DMS79 treated with DMSO at 0.1 percent for 48 hours (cell line): ENCODE results near the gene SPIB.
"Not testable (repeated sequence)": the region's sequence is repeated elsewhere in the genome, so short reads cannot be mapped to it uniquely, and the experiment has no call there.

ENCODE experiments used
- DNase-seq: peaks from one replicate; lab custom pipeline; 2025; lab: John Stamatoyannopoulos, UW

The SPIB gene

DNA sequence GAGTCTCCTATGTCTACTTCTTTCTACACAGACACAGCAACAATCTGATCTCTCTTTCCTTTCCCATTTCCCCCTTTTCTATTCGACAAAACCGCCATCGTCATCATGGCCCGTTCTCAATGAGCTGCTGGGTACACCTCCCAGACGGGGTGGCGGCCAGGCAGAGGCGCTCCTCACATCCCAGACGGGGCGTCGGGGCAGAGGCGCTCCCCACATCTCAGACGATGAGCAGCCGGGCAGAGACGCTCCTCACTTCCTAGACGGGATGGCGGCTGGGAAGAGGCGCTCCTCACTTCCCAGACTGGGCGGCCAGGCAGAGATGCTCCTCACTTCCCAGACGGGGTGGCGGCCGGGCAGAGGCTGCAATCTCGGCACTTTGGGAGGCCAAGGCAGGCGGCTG lies 27.8 kb upstream of the SPIB start:
- DNase-seq: not testable (repeated sequence)

DNA sequence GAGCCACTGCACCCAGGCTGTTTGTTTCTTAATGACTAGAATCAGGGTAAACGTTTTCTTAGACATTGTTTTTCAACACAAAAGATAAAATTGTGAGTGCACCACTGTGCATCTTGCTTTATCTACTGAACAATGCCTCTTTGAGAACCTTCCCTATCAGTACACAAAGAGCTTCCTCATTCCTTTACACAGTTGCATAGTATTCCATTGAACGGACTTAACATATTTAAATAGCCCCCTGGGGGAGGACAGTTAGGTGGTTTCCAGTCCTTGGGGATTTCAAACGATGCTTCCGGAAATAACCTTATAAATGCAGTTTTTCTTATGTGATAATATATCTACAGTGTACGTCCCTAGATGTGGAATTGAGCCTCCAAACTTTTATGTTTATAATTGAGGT lies 26.0 kb upstream of the SPIB start:
- DNase-seq: no peak

DNA sequence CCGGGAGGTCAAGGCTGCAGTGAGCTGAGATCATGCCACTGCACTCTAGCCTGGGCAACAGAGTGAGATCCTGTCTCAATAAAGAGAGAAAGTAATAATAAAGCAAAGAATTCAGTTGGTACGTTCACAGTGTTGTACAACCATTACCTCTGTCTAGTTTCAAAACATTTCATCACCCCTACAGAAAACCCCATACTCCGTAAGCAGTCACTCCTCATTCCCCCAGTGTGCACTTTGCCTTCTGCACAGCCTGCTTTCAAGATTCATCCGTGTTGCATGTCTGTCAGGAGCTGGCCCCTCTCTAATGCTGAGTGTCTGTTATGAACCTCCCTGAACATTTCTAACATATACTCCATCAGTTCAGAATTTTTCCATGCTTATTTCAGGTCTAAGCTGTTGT lies 25.1 kb upstream of the SPIB start:
- no peak for DNase-seq

DNA sequence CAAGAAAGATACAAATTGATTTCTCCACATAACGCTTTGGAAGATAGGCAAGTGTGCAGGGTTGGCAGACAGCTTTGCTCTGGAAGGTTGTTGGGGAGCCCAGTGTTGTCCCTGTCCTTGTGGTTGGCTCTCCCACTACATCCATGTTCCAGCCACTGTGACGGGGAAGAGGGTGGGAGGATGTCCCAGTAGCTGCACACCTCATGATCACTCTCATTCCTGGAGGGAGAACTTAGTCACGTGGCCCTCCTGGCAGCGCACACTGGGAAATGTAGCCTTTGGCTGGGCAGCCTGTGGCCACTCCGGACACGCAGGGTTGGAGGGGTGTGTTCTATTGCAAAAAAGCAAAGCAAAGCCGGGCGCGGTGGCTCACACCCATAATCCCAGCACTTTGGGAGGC lies 24.7 kb upstream of the SPIB start:
- no peak for DNase-seq

DNA sequence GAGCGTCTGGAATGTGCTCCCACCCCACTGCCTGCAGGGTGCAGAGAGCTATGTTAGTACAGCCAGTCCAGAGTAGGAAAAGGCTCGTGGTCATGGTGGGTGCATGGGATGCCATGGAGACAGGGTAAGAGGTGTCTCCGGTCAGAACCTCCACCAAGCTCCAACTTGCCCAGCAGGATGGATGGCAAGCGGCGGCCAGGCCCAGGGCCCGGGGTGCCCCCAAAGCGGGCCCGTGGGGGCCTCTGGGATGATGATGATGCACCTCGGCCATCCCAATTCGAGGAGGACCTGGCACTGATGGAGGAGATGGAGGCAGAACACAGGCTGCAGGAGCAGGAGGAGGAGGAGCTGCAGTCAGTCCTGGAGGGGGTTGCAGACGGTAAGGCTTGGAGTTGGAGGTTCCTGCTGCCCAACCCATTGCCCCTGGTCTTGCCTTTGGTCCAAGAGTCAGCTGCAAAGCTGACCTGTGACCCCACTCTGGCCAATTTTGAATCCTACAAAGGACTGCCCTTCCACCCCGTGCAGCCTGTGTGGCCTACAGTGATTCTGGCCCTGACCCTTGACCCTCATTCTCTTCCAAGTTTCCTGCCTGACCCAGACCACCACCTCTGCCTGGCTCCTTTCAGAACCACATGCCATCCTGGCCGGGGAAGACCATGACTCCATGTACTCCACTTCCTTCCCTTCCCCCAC lies 19.9 kb upstream of the SPIB start:
- no peak for DNase-seq

DNA sequence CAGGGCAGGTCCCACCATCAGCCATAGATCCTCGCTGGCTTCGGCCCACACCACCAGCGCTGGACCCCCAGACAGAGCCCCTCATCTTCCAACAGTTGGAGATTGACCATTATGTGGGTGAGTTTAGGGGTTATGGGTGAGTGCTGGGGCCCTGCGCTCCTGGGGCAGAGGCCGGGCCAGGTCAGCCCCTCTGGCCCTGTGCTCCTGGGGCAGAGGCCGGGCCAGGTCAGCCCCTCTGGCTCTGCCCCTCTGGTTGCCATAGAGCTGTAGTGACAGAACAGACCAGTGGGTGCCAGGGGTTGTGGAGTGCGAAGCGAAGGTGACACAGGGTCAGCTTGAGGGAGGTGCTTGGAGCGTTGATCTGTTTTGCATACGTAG lies 19.4 kb upstream of the SPIB start:
- DNase-seq: no peak

DNA sequence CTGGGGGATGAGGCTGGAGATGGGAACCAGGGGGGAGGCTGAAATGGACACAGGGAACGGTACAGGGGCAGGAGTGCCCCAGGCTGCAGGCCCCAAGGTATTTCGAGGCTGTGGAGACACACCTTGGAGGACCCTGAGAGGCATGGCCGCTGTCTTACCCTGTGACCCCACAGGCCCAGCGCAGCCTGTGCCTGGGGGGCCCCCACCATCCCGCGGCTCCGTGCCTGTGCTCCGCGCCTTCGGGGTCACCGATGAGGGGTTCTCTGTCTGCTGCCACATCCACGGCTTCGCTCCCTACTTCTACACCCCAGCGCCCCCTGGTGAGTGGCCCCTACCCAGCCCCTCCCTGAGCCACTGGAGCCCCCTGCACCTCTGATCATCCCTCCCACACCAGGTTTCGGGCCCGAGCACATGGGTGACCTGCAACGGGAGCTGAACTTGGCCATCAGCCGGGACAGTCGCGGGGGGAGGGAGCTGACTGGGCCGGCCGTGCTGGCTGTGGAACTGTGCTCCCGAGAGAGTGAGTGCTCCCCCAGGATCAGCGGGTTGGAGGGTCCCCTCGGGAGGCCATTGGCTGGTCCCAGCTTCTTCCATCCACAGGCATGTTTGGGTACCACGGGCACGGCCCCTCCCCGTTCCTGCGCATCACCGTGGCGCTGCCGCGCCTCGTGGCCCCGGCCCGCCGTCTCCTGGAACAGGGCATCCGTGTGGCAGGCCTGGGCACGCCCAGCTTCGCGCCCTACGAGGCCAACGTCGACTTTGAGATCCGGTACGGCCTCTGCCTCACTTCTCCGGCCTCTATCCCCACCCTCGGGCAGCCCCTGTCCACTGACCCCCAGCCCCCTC lies 16.9 kb upstream of the SPIB start:
- no peak for DNase-seq

DNA sequence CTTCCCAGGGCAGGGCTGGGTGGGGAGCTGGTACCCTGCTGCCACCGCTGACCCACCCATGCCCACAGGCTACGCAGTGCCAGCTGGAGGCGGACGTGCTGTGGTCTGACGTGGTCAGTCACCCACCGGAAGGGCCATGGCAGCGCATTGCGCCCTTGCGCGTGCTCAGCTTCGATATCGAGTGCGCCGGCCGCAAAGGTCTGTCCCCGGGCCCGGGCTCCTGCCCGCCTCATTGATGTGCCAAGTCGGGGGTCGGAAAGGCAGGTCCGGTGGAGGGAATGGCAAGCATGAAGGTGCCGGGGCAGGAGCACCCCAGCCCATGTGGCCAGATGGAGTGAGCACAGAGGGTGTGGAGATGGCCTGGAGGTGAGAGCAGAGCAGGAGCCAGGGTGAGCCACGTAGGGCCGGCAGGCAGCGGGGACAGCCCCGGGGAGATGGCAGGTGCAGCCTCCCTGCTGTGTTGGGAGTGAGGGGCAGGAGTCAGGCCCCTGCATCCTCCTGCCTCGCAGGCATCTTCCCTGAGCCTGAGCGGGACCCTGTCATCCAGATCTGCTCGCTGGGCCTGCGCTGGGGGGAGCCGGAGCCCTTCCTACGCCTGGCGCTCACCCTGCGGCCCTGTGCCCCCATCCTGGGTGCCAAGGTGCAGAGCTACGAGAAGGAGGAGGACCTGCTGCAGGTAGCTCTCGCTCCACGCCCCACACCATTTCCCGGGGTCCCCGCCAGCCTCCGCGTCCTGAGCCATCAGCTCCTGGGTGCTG lies 16.0 kb upstream of the SPIB start:
- DNase-seq: no peak

DNA sequence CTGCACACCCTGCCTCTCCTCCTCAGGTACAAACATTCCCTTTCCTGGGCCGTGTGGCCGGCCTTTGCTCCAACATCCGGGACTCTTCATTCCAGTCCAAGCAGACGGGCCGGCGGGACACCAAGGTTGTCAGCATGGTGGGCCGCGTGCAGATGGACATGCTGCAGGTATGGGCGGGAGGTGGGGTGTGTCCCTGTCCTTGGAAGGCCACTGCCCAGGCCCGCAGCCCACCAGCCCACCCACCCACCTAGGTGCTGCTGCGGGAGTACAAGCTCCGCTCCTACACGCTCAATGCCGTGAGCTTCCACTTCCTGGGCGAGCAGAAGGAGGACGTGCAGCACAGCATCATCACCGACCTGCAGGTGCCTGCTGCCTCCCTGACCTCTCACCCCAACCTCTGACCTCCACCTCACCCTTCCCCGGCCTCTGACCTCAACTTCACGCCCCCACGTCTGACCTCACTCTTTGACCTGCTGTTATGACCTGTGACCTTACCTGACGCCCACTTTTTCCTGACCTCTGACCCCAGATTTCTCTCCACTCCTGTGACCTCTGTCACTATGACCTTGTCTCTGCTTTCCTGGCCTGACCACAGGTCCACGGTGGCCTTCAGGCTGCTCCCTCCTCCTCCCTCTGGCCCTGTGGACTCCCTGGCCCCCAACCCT lies 12.4 kb upstream of the SPIB start:
- DNase-seq: no peak

DNA sequence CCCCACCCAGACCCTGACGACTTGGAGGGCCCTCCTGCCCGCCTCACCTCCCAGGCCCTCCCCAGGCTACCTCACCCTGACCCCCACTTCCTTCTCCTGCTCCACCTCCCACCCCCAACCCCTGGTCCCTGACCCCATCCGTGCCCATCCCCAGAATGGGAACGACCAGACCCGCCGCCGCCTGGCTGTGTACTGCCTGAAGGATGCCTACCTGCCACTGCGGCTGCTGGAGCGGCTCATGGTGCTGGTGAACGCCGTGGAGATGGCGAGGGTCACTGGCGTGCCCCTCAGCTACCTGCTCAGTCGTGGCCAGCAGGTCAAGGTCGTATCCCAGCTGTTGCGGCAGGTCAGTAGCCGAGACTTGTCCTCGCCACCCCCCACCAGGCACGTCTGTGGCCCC lies 11.9 kb upstream of the SPIB start:
- no peak for DNase-seq

DNA sequence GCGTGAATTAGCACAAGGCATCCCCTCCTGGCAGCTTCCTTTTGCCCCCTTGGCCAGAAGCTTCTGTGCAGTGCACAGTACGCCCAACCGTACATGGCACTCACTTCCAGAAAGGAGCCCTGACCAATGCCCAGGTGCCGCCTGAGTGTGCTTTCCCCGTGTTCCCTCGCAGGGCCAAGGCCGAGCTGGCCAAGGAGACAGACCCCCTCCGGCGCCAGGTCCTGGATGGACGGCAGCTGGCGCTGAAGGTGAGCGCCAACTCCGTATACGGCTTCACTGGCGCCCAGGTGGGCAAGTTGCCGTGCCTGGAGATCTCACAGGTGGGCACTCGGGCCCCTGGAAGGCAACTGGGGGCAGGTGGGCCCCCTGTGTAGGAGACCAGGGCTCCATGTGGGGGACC lies 9.4 kb upstream of the SPIB start:
- no peak for DNase-seq

DNA sequence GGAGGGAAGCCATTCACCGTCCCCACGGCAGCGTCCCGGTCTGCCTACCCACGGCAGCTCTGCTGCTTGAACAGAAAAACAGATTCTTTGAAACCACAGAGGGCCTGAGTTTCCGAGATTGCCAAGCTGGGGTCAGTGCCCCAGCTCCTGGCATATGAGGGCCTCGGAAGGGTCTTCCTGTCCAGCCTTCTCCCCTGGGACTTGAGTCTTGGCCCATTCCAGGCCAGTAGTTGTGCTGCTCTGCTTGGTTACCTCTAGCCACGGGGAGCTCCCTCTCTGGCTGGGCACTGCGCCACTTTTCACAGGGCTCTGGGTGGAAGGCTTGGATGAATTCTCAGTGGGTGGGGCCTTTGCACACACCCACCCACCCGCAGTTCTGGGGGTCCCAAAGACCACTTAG lies 8.6 kb upstream of the SPIB start:
- DNase-seq: no peak

DNA sequence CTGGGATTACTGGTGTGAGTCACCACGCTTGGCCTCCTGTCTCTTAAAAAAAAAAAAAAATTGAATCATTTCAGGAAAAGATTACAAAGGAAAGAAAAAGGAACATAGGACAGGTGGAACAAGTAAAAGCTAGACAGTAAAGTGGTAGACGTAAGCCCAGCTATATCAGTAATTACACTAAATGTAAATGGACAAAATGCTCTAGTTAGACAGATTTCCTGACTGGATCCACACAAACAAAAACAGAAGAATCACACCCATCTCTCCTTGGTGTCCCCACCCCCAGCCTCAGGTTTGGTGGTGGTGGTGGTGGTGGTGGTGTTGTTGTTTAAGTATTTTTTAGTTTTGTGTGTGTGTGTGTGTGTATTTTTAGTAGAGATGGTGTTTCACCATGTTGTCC lies 6.3 kb upstream of the SPIB start:
- DNase-seq: no peak

DNA sequence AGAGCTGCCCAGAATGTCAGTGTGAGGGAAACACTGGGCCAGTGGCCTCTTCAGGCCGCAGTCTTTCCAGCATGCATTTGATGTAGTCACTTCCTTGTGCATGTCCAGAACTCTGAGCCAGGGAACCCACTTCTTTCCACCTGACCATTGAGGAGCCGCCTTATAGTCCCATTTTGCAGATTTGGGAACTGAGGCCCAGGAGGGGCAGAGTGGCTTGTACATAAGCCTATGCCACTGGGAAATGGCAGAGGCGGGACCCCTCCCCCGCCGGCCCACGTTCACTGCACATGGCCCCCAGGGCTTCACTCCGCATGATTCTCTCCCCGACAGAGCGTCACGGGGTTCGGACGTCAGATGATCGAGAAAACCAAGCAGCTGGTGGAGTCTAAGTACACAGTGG lies 5.6 kb upstream of the SPIB start:
- no peak for DNase-seq

DNA sequence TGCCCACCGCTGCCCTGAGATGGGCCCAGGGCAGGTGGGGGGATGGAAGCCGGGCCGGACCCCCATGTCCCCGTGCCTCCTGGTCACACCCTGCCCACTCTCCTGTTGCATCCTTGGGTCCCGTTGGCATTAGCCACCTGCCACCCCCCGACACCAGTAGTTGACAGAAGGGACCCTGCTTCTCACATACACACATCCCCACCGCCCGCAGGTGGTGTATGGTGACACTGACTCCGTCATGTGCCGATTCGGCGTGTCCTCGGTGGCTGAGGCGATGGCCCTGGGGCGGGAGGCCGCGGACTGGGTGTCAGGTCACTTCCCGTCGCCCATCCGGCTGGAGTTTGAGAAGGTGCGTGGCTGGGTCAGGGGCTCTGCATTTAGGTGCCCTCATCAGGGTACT lies 5.2 kb upstream of the SPIB start:
- DNase-seq: no peak

DNA sequence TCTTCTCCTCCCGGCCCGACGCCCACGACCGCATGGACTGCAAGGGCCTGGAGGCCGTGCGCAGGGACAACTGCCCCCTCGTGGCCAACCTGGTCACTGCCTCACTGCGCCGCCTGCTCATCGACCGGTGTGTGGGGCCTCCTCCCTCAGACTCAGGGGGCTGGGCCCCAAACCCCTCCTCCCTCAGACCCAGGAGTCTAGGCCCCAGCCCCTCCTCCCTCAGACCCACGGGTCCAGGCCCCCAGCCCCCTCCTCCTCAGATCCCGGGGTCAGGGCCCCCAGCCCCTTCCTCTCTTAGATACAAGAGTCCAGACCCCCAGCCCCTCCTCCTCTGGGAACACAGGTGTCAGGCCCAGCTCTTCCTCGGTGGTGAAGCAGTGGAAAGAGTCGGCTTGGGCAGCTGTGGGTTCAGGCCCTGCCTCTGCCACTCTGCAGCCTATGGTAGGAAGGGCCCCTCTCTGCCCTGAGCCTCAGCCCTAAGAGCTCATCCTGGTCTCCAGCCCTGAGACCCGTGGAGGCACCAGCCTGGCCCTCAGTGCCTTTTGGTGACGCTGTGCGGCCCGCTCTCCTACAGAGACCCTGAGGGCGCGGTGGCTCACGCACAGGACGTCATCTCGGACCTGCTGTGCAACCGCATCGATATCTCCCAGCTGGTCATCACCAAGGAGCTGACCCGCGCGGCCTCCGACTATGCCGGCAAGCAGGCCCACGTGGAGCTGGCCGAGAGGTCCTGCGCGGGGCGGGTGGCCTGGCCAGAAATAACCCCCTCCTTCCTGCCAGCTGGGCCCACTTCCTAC lies 3.7 kb upstream of the SPIB start:
- no peak for DNase-seq

DNA sequence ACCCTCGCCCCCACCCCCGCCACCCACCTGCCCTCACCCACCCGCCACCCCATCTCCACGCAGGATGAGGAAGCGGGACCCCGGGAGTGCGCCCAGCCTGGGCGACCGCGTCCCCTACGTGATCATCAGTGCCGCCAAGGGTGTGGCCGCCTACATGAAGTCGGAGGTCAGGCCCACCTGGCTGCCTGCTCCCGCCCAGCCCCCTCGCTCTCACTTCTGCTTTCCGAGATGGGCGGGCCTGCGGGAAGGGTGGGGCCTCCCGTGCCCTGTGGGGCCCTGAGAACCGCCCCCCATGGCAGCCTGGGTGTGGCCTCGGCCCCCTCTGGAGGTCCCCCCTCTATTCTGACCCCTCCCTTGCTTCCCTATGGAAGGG lies 3.1 kb upstream of the SPIB start:
- DNase-seq: no peak

DNA sequence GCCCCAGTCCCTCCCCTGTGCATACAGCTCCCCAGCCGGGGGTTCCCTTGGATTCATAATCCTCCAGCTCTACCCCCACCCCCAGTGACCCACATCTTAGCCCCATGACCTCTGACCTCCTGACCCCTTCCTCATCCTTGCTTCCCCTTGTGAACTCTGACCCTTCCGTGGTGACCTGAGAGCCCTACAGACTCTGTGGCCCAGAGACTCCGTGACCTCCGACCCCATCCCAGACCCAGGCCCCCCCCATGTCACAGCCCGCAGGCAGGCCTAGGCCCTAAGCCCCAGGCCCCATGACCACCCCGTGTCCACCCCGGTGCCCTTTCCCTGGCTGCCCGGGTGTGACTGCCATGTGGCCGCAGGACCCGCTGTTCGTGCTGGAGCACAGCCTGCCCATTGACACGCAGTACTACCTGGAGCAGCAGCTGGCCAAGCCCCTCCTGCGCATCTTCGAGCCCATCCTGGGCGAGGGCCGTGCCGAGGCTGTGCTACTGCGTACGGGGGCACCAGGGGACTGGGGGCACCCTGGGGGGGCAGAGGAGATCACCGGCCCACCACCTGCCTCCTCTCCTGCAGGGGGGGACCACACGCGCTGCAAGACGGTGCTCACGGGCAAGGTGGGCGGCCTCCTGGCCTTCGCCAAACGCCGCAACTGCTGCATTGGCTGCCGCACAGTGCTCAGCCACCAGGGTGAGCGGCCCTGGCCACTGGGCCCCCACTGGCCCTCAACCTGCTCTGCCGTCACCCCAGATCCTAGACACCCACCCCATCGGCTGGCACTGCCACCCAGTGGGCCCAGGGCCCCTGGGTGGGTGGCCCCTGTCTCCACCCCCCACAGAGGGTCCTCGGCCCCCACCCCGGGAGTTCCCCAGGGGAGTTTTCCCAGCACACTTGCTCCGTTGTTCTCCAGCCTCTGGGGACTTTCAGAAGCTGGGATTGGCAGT lies 2.4 kb upstream of the SPIB start:
- no peak for DNase-seq

DNA sequence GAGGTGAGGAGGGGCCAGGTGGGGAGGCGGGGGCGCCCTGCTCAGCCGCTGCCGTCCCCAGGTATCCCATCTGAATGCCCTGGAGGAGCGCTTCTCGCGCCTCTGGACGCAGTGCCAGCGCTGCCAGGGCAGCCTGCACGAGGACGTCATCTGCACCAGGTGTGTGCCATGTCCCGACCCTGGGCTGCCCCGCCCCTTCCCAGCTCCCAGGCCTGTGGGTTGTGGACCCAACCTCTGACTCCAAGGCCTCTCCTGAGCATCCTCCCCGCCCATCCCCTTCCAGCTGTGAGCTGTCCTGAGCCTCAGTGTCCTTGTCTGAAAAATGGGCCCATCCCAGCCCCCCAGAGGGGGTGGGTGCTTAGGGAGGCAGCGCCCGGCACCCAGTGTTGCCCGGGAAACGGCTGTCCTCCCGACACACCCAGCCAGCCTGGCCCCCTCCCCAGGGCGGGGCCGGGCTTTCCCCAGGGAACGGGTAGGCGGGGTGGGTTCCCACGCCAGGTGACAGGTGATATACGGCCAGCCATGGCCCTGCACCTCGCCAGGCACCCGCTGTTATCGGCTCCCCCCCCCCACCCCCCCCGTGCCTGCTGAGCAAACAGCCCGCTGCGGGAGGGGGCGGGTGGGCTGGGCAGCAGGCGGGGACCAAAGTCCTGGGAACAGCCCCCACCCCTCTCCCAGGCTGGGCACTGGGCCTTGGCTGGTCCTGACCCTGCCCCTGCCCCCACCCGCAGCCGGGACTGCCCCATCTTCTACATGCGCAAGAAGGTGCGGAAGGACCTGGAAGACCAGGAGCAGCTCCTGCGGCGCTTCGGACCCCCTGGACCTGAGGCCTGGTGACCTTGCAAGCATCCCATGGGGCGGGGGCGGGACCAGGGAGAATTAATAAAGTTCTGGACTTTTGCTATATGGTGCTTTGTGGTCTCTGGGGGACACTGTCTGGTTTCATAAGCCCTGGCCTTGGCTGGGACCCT lies 1.3 kb upstream of the SPIB start:
- DNase-seq: no peak
